ENCODE data around the gene SNAPIN.

- TF ChIP-seq CTCF (IDR thresholded peaks at IDR 0.05) (peak in 4 of 6 experiments; percentile 36 to 68 (median 43)), POLR2A (IDR thresholded peaks at IDR 0.05) (peak in 2 of 4 donors; percentile 31 to 57)
These were observed 31.4 kb upstream of the SNAPIN start, which contains the start of gene S100A13 for GRCh38 chr1:153626904-153627714.

All from esophagus squamous epithelium (tissue), 4 donors.